Ishikawa (cell line): ENCODE data around the gene RAPGEFL1.

Source experiments
- CEBPB ChIP-seq: IDR thresholded peaks from 2 replicates; pipeline ENCODE4 v1.6.1; 2012
- CREB1 ChIP-seq: IDR thresholded peaks from 2 replicates; pipeline ENCODE4 v1.6.1; 2012; ENCODE audit warnings: low read depth
- EGR1 ChIP-seq: IDR thresholded peaks from 2 replicates; pipeline ENCODE4 v1.6.1; 2012
- EP300 ChIP-seq: IDR thresholded peaks from 2 replicates; pipeline ENCODE4 v1.6.1; 2012; ENCODE audit warnings: borderline replicate concordance
- FOXM1 ChIP-seq: IDR thresholded peaks from 2 replicates; pipeline ENCODE4 v1.6.1; 2012; ENCODE audit warnings: low read depth, borderline replicate concordance
- NFIC ChIP-seq: IDR thresholded peaks from 2 replicates; pipeline ENCODE4 v1.6.1; 2012
- RAD21 ChIP-seq: IDR thresholded peaks from 2 replicates; pipeline ENCODE4 v1.6.1; 2012; ENCODE audit warnings: low read depth
- REST ChIP-seq: IDR thresholded peaks from 2 replicates; pipeline ENCODE4 v1.6.1; 2012; ENCODE audit warnings: low read depth, mild to moderate bottlenecking
- TAF1 ChIP-seq: IDR thresholded peaks from 2 replicates; pipeline ENCODE4 v1.6.1; 2012; ENCODE audit warnings: low read depth, mild to moderate bottlenecking
- TCF12 ChIP-seq: IDR thresholded peaks from 2 replicates; pipeline ENCODE4 v1.6.1; 2012; ENCODE audit warnings: low read depth
- TEAD4 ChIP-seq: IDR thresholded peaks from 2 replicates; pipeline ENCODE4 v1.6.1; 2012
- USF1 ChIP-seq: IDR thresholded peaks from 2 replicates; pipeline ENCODE4 v1.6.1; 2012
- YY1 ChIP-seq: IDR thresholded peaks from 2 replicates; pipeline ENCODE4 v1.6.1; 2012; ENCODE audit warnings: low read depth
- ZBTB7A ChIP-seq: IDR thresholded peaks from 2 replicates; pipeline ENCODE4 v1.6.1; 2012; ENCODE audit warnings: low read depth
- TF ChIP-seq, protein P1 (sequence below): IDR thresholded peaks from 2 replicates; pipeline ENCODE4 v1.6.1; 2012

Gene RAPGEFL1

GRCh38 chr17:40153603-40154236 lies 23.6 kb upstream of the RAPGEFL1 start:
- TF ChIP-seq YY1 = no peak
- no peak for TF ChIP-seq TCF12
- no peak for TF ChIP-seq RAD21
- TF ChIP-seq USF1 = no peak
- no peak for TF ChIP-seq EGR1
- no peak for TF ChIP-seq ZBTB7A
- no peak for TF ChIP-seq CREB1
- no peak for TF ChIP-seq TAF1
- TF ChIP-seq FOXM1 = no peak
- TF ChIP-seq REST = no peak
- TF ChIP-seq TEAD4 = no peak
- no peak for TF ChIP-seq NFIC
- TF ChIP-seq CEBPB = no peak
- no peak for TF ChIP-seq EP300
- TF ChIP-seq, protein P1, sequence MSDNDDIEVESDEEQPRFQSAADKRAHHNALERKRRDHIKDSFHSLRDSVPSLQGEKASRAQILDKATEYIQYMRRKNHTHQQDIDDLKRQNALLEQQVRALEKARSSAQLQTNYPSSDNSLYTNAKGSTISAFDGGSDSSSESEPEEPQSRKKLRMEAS = no peak

- TF ChIP-seq USF1 = no peak
- TF ChIP-seq, protein P1 = no peak
- no peak for TF ChIP-seq TEAD4
- TF ChIP-seq TCF12 = no peak
- TF ChIP-seq REST = no peak
- no peak for TF ChIP-seq EP300
- no peak for TF ChIP-seq EGR1
- TF ChIP-seq NFIC = no peak
- TF ChIP-seq TAF1 = no peak
- TF ChIP-seq CREB1 = no peak
- TF ChIP-seq FOXM1 = no peak
- no peak for TF ChIP-seq YY1
- TF ChIP-seq CEBPB = no peak
- no peak for TF ChIP-seq ZBTB7A
- TF ChIP-seq RAD21 = no peak
Observed at GRCh38 chr17:40157973-40158372, 19.3 kb upstream of the RAPGEFL1 start.

GRCh38 chr17:40158438-40159013 lies 18.7 kb upstream of the RAPGEFL1 start:
- TF ChIP-seq REST (no peak), TEAD4 (no peak), YY1 (no peak), RAD21 (no peak), NFIC (no peak)

DNA sequence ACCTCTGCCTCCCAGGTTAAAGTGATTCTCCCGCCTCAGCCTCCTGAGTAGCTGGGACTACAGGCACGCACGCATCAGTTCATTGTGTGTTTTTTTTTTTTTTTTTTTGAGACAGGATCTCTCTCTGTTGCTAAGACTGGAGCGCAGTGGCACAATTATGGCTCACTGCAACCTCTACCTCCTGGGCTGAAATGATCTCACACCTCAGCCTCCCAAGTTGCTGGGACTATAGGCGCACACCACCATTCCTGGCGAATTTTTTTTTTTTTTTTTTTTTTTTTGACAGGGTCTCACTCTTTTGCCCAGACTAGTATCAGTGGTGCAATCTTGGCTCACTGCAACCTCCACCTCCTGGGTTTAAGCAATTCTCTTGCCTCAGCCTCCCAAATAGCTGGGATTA lies 17.8 kb upstream of the RAPGEFL1 start:
- no peak for TF ChIP-seq CREB1
- no peak for TF ChIP-seq YY1

- no peak for TF ChIP-seq YY1
- no peak for TF ChIP-seq EGR1
- no peak for TF ChIP-seq REST
Observed at GRCh38 chr17:40167685-40168261, 9.5 kb upstream of the RAPGEFL1 start.
